ENCODE data around the gene ZNF185.

DNA sequence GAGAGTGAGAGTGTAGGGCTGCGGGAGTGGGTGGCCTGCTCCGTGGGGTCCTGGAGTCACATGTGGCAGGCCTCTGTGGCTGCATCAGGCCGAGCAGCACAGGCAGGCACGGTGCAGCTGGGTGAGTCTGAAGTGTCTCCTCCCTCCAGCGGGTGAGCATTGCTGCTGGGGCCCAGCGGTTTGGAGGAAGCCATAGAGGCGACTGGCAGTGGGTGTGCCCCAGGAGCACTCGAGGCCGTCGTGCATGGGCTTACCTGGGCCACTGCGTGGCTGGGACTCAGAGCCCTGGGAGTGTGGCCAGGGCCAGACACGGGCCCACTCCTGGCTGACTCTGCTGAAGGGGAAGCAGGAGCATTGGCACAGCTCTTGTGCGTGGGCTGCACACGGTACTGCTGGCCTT is 10.6 kb downstream of the ZNF185 start:
- TF ChIP-seq FOS (IDR thresholded peaks at IDR 0.05; ENCODE audit: borderline replicate concordance, extremely low read depth, insufficient read length) (no peak), FOXM1 (IDR thresholded peaks at IDR 0.05; ENCODE audit: low read depth, low read length) (no peak), TCF3 (IDR thresholded peaks at IDR 0.05; ENCODE audit: borderline replicate concordance, insufficient read depth, low read depth, low read length) (no peak), MYC (IDR thresholded peaks at IDR 0.05; ENCODE audit: insufficient read depth, insufficient read length, insufficient replicate concordance, low read length, severe bottlenecking) (no peak)

Measured in GM12878 (cell line).